GM12878 (cell line): Measurements from ENCODE around the gene PLEKHF1. TPM values are rescaled to one million over a fixed set of nuclear protein-coding genes. Genes with fewer than 3 reads are reported as not detected.

Experiments
- ATAC-seq: fragments of 200-7000 bp; cut with Tn5 transposase; 3 replicates; pipeline ENCODE4 v1.9.1; 2020; ENCODE audit warnings: mild to moderate bottlenecking, moderate library complexity
- BruUV-seq: library from RNA; stranded (reverse); fragments of 400-500 nt; replicated peaks from 2 replicates; lab custom pipeline; 2021; lab: Mats Ljungman, UMichigan
- CTCF ChIA-PET: fragments of 300-600 bp; sonication (Branson Sonifier 250); formaldehyde crosslinking; extraction: SDS; loops from one replicate; lab custom pipeline; 2021; ENCODE audit warnings: inconsistent platforms; lab: Yijun Ruan, JAX
- POLR2A ChIA-PET: fragments of 350-600 bp; formaldehyde crosslinking; extraction: SDS; loops from one replicate; lab custom pipeline; 2021; ENCODE audit warnings: inconsistent platforms; lab: Charles Lee
- RAD21 ChIA-PET: fragments of 300-600 bp; sonication (Branson Sonifier 250); formaldehyde crosslinking; loops from one replicate; lab custom pipeline; 2023; ENCODE audit warnings: antibody characterized with exemption; ENCODE audit not compliant: unreplicated experiment; lab: Charles Lee
- SMC1A ChIA-PET: fragments of 300-600 bp; sonication (Branson Sonifier 250); formaldehyde crosslinking; loops from one replicate; lab custom pipeline; 2023; ENCODE audit not compliant: unreplicated experiment, uncharacterized antibody; lab: Charles Lee
- DNase-seq: peaks from one replicate; pipeline ENCODE4 v3.0.0-alpha.2; 2011; ENCODE audit warnings: low read depth, low spot score
- FAIRE-seq: peaks from 3 replicates; lab custom pipeline; 2011; peaks lifted over from hg19 to GRCh38; lab: Jason Lieb, UNC
- H2AFZ ChIP-seq: 2 replicates; pipeline ENCODE4 v1.6.0; 2011; ENCODE audit warnings: low read depth, low read length, control low read depth; ENCODE audit not compliant: control insufficient read depth
- H3K27ac ChIP-seq: 2 replicates; pipeline ENCODE4 v1.5.1; 2011; ENCODE audit warnings: control low read depth; ENCODE audit not compliant: control insufficient read depth, insufficient read depth
- H3K27me3 ChIP-seq, 2 experiments: replicated peaks in 1 of 2; 2 replicates each; pipeline versions ENCODE4 v1.6.0 to v1.6.1; 2011; ENCODE audit warnings: low read length in 1 of 2; ENCODE audit not compliant: control insufficient read depth in 2 of 2, insufficient read depth in 2 of 2
- H3K36me3 ChIP-seq, 2 experiments: 2 replicates each; pipeline ENCODE4 v1.5.1; 2011; ENCODE audit warnings: low read length in 1 of 2; ENCODE audit not compliant: control insufficient read depth in 2 of 2, insufficient read depth in 2 of 2
- H3K4me1 ChIP-seq: 2 replicates; pipeline ENCODE4 v1.6.1; 2011; ENCODE audit warnings: mild to moderate bottlenecking, low read length, moderate library complexity, mixed read lengths; ENCODE audit not compliant: control insufficient read depth, insufficient read depth
- H3K4me2 ChIP-seq: 2 replicates; pipeline ENCODE4 v1.6.0; 2011; ENCODE audit warnings: control low read depth; ENCODE audit not compliant: control insufficient read depth, insufficient read depth
- H3K4me3 ChIP-seq: fragments of 200-600 bp; sonication (generic); 2 replicates; pipeline ENCODE4 v1.5.1; 2016
- H3K79me2 ChIP-seq: 2 replicates; pipeline ENCODE4 v1.6.0; 2011; ENCODE audit warnings: low read length; ENCODE audit not compliant: control insufficient read depth, insufficient read depth
- H3K9ac ChIP-seq: 2 replicates; pipeline ENCODE4 v1.8.0; 2011; ENCODE audit warnings: low read length, control low read depth, mixed read lengths; ENCODE audit not compliant: control insufficient read depth, insufficient read depth
- H3K9me3 ChIP-seq: replicated peaks from 3 replicates; pipeline ENCODE4 v1.5.1; 2011; ENCODE audit warnings: mild to moderate bottlenecking, low read length; ENCODE audit not compliant: control insufficient read depth, insufficient read depth
- H4K20me1 ChIP-seq: 2 replicates; pipeline ENCODE4 v1.6.0; 2011; ENCODE audit not compliant: control insufficient read depth, insufficient read depth
- BRCA1 ChIP-seq: IDR thresholded peaks from 2 replicates; pipeline ENCODE4 v1.6.1; 2011; ENCODE audit warnings: low read depth, low read length, improper control_type of control experiment
- CHD1 ChIP-seq: IDR thresholded peaks from 2 replicates; pipeline ENCODE4 v1.6.1; 2012; ENCODE audit warnings: low read depth, low read length, improper control_type of control experiment
- EGR1 ChIP-seq, 2 experiments: IDR thresholded peaks; 1 replicate in 1 of 2; 2 replicates in 1 of 2; pipeline ENCODE4 v1.6.1; 2011 to 2012; ENCODE audit warnings: low read depth in 2 of 2, low read length in 2 of 2, borderline replicate concordance in 1 of 2, mild to moderate bottlenecking in 1 of 2, moderate library complexity in 1 of 2
- IKZF1 ChIP-seq: fragments of 450-650 bp; conservative IDR thresholded peaks from 2 replicates; pipeline ENCODE4 v1.6.1; 2017; ENCODE audit warnings: antibody characterized with exemption, mild to moderate bottlenecking
- RAD21 ChIP-seq: IDR thresholded peaks from 2 replicates; pipeline ENCODE4 v1.6.1; 2011; ENCODE audit warnings: mild to moderate bottlenecking, low read depth, low read length, moderate library complexity; ENCODE audit not compliant: insufficient read depth
- YY1 ChIP-seq: IDR thresholded peaks from 2 replicates; pipeline ENCODE4 v1.6.1; 2011; ENCODE audit warnings: low read depth, mild to moderate bottlenecking, low read length
- ZNF24 ChIP-seq: fragments of 450-650 bp; IDR thresholded peaks from 2 replicates; pipeline ENCODE4 v1.6.1; 2017; ENCODE audit warnings: antibody characterized with exemption, mild to moderate bottlenecking
- WGBS: methylation state at CpG from one replicate; pipeline ENCODE4 v1.1.6; 2016; ENCODE audit warnings: low lambda C conversion rate; ENCODE audit not compliant: insufficient replicate concordance, insufficient coverage; ENCODE audit errors: missing lambda C conversion rate; 5-methylcytosine and 5-hydroxymethylcytosine counted together
- in situ Hi-C: fragments of 300-500 bp; cut with MboI; formaldehyde crosslinking; loops from 9 replicates; pipeline ENCODE4 v1.14.3; 2018; ENCODE audit warnings: mixed read lengths
- intact Hi-C: fragments of 100-400 bp; cut with micrococcal nuclease; formaldehyde crosslinking; loops from one replicate; pipeline ENCODE4 v1.14.2; 2022; ENCODE audit not compliant: unreplicated experiment
- polyA plus RNA-seq, 11 experiments: library from polyadenylated mRNA; depleted of rRNA in 4 of 11; unstranded in 6 of 11; stranded (reverse) in 5 of 11; fragments of >200 nt; fragmentation: Nextera tagmentation in 4 of 11; fragmentation: Illumina TruSeq in 1 of 11; extraction: Ambion mirVana in 4 of 11; extraction: Trizol in 1 of 11; gene quantifications; 1 replicate in 1 of 11; 2 replicates in 10 of 11; pipeline versions ENCODE4 v1.2.1 to v1.2.3, GENCODE V29; 2011 to 2016; ENCODE audit warnings: inconsistent platforms in 2 of 11, missing spikeins in 2 of 11, low read depth in 1 of 11
- total RNA-seq, 4 experiments: library from RNA; depleted of rRNA in 3 of 4; stranded (reverse); fragments of >200 nt in 3 of 4; fragmentation: Illumina TruSeq in 1 of 4; extraction: Trizol in 1 of 4; gene quantifications; 2 replicates each; pipeline versions ENCODE4 v1.2.1 to v1.2.3, GENCODE V29; 2013 to 2021
- TF ChIP-seq, protein P1 (sequence below): IDR thresholded peaks from 2 replicates; pipeline ENCODE4 v1.6.1; 2011; ENCODE audit warnings: borderline replicate concordance, low read depth, mild to moderate bottlenecking, moderate library complexity, low read length; ENCODE audit not compliant: insufficient read depth, poor library complexity, severe bottlenecking
- TF ChIP-seq, protein P2 (sequence below): IDR thresholded peaks from 2 replicates; pipeline ENCODE4 v1.6.1; 2012; ENCODE audit warnings: low read depth, low read length, improper control_type of control experiment
- TF ChIP-seq, protein P3 (sequence below): IDR thresholded peaks from 2 replicates; pipeline ENCODE4 v1.6.1; 2011; ENCODE audit warnings: mild to moderate bottlenecking, low read depth, low read length, moderate library complexity; ENCODE audit not compliant: insufficient replicate concordance
- TF ChIP-seq, protein P4 (sequence below): IDR thresholded peaks from 2 replicates; pipeline ENCODE4 v1.6.1; 2012; ENCODE audit warnings: improper control_type of control experiment, low read depth, low read length; ENCODE audit not compliant: insufficient replicate concordance
- TF ChIP-seq, protein P5 (sequence below): fragments of 450-650 bp; conservative IDR thresholded peaks from 2 replicates; pipeline ENCODE4 v1.6.1; 2017; ENCODE audit warnings: mild to moderate bottlenecking, moderate library complexity

PLEKHF1 gene
- total and polyA plus RNA-seq, 10 of the 15 experiments (the other 5 are each of a cell fraction or from before 2014, with no cell fraction given): 0.10 to 20.3 (median 15.3) TPM

DNA sequence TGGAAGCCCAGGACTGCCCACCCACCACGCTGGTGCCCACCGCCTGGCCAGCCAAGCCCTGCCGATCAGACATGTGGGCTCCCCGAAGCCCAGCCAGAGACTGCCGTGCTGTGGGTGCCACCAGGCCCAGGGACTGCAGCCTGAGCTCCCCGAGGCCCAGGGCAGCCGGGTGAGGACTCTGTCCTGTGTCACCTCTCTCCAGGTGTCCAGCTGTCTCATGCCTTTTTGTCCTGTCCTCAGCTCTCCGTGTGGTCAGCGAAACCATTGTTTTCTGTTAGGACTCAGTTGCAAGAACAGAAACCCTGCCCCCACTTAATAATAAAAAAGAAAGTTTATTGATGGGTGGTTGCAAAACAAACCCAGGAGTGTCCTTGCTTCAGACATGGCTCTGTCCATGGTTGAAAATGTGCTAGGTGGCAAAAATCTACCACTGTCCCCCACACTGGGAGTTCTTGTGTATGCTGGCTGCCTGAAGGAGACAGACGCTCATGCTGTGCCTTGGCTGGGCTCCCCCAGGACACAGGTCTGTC, 9.9 kb downstream of the PLEKHF1 start:
- Histone ChIP-seq H3K4me3 (no peak overlapping the region), H3K27ac (no peak overlapping the region)
- RAD21 ChIA-PET: interaction anchor here (1.2 kb wide), 1 partner anchor 9 kb away, joined by 5 read pairs; no protein-coding TSS in a partner anchor
- TF ChIP-seq ZNF24: no peak
- no peak for TF ChIP-seq IKZF1
- no peak for TF ChIP-seq YY1
- TF ChIP-seq, protein P1, sequence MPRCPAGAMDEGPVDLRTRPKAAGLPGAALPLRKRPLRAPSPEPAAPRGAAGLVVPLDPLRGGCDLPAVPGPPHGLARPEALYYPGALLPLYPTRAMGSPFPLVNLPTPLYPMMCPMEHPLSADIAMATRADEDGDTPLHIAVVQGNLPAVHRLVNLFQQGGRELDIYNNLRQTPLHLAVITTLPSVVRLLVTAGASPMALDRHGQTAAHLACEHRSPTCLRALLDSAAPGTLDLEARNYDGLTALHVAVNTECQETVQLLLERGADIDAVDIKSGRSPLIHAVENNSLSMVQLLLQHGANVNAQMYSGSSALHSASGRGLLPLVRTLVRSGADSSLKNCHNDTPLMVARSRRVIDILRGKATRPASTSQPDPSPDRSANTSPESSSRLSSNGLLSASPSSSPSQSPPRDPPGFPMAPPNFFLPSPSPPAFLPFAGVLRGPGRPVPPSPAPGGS: no peak
- TF ChIP-seq, protein P2, sequence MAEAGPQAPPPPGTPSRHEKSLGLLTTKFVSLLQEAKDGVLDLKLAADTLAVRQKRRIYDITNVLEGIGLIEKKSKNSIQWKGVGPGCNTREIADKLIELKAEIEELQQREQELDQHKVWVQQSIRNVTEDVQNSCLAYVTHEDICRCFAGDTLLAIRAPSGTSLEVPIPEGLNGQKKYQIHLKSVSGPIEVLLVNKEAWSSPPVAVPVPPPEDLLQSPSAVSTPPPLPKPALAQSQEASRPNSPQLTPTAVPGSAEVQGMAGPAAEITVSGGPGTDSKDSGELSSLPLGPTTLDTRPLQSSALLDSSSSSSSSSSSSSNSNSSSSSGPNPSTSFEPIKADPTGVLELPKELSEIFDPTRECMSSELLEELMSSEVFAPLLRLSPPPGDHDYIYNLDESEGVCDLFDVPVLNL: no peak
- no peak for TF ChIP-seq EGR1 (IDR thresholded peaks at IDR 0.05; ENCODE audit: borderline replicate concordance in 1 of 2, low read depth in 2 of 2, low read length in 2 of 2)
- TF ChIP-seq RAD21: no peak
- no peak for TF ChIP-seq CHD1
- TF ChIP-seq BRCA1: no peak
- TF ChIP-seq, protein P3, sequence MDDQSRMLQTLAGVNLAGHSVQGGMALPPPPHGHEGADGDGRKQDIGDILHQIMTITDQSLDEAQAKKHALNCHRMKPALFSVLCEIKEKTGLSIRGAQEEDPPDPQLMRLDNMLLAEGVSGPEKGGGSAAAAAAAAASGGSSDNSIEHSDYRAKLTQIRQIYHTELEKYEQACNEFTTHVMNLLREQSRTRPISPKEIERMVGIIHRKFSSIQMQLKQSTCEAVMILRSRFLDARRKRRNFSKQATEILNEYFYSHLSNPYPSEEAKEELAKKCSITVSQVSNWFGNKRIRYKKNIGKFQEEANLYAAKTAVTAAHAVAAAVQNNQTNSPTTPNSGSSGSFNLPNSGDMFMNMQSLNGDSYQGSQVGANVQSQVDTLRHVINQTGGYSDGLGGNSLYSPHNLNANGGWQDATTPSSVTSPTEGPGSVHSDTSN: no peak
- TF ChIP-seq, protein P4, sequence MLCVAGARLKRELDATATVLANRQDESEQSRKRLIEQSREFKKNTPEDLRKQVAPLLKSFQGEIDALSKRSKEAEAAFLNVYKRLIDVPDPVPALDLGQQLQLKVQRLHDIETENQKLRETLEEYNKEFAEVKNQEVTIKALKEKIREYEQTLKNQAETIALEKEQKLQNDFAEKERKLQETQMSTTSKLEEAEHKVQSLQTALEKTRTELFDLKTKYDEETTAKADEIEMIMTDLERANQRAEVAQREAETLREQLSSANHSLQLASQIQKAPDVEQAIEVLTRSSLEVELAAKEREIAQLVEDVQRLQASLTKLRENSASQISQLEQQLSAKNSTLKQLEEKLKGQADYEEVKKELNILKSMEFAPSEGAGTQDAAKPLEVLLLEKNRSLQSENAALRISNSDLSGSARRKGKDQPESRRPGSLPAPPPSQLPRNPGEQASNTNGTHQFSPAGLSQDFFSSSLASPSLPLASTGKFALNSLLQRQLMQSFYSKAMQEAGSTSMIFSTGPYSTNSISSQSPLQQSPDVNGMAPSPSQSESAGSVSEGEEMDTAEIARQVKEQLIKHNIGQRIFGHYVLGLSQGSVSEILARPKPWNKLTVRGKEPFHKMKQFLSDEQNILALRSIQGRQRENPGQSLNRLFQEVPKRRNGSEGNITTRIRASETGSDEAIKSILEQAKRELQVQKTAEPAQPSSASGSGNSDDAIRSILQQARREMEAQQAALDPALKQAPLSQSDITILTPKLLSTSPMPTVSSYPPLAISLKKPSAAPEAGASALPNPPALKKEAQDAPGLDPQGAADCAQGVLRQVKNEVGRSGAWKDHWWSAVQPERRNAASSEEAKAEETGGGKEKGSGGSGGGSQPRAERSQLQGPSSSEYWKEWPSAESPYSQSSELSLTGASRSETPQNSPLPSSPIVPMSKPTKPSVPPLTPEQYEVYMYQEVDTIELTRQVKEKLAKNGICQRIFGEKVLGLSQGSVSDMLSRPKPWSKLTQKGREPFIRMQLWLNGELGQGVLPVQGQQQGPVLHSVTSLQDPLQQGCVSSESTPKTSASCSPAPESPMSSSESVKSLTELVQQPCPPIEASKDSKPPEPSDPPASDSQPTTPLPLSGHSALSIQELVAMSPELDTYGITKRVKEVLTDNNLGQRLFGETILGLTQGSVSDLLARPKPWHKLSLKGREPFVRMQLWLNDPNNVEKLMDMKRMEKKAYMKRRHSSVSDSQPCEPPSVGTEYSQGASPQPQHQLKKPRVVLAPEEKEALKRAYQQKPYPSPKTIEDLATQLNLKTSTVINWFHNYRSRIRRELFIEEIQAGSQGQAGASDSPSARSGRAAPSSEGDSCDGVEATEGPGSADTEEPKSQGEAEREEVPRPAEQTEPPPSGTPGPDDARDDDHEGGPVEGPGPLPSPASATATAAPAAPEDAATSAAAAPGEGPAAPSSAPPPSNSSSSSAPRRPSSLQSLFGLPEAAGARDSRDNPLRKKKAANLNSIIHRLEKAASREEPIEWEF: no peak
- TF ChIP-seq, protein P5, sequence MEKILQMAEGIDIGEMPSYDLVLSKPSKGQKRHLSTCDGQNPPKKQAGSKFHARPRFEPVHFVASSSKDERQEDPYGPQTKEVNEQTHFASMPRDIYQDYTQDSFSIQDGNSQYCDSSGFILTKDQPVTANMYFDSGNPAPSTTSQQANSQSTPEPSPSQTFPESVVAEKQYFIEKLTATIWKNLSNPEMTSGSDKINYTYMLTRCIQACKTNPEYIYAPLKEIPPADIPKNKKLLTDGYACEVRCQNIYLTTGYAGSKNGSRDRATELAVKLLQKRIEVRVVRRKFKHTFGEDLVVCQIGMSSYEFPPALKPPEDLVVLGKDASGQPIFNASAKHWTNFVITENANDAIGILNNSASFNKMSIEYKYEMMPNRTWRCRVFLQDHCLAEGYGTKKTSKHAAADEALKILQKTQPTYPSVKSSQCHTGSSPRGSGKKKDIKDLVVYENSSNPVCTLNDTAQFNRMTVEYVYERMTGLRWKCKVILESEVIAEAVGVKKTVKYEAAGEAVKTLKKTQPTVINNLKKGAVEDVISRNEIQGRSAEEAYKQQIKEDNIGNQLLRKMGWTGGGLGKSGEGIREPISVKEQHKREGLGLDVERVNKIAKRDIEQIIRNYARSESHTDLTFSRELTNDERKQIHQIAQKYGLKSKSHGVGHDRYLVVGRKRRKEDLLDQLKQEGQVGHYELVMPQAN: no peak

More for the DNA sequence above, 9.9 kb downstream of the PLEKHF1 start:
- H3K4me2 ChIP-seq: no peak overlapping the region
- intact Hi-C loops (no loop called here), in situ Hi-C loops (no loop called here)
- H3K27me3 ChIP-seq: no peaks in the 10 kb centered on the region
- no peak overlapping the region for H2AFZ ChIP-seq
- no peaks in the 10 kb centered on the region for H4K20me1 ChIP-seq
- H3K36me3 ChIP-seq: peaks cover 8 to 39% of the 10 kb centered on the region in 2 experiments
- H3K4me1 ChIP-seq: peaks cover 54% of the 10 kb centered on the region
- DNase-seq: no peak
- WGBS: 89% methylated on average over 10 of the region's 10 CpGs
- ChIA-PET CTCF (interaction anchor here (1.4 kb wide), 1 partner anchor 41 kb away, joined by 3 read pairs; no protein-coding TSS in a partner anchor), POLR2A (no interaction called here), SMC1A (interaction anchor here (1.1 kb wide), 1 partner anchor 9 kb away, joined by 3 read pairs; no protein-coding TSS in a partner anchor)
- no TSS peak for BruUV-seq
- peaks cover 39% of the 10 kb centered on the region for H3K79me2 ChIP-seq
- no peak overlapping the region for H3K9ac ChIP-seq
- FAIRE-seq: no peak
- no peaks in the 10 kb centered on the region for H3K9me3 ChIP-seq
- no peak for ATAC-seq
